A549 (cell line): Measurements from ENCODE around the gene OSGEP. TPM values are rescaled to one million over a fixed set of nuclear protein-coding genes. Genes with fewer than 3 reads are reported as not detected.

ENCODE experiments used
- ATAC-seq, 2 experiments: fragments of 200-7000 bp in 1 of 2; fragments of >200 bp in 1 of 2; cut with Nextera tagmentation in 1 of 2; cut with Tn5 transposase in 1 of 2; 3 replicates each; pipeline versions ENCODE4 v1.8.0 to v1.9.1; 2018 to 2020; ENCODE audit warnings: mild to moderate bottlenecking in 1 of 2, moderate library complexity in 1 of 2
- CTCF ChIA-PET: fragments of 300-600 bp; sonication (Branson Sonifier 250); formaldehyde crosslinking; extraction: SDS; loops from one replicate; lab custom pipeline; 2021; ENCODE audit warnings: antibody characterized with exemption, inconsistent platforms; lab: Yijun Ruan, JAX
- POLR2A ChIA-PET: fragments of 350-600 bp; formaldehyde crosslinking; extraction: SDS; loops from one replicate; lab custom pipeline; 2021; ENCODE audit warnings: antibody characterized with exemption, inconsistent platforms; lab: Yijun Ruan, JAX
- DNase-seq, 2 experiments: peaks; one replicate each; pipeline versions ENCODE4 v3.0.0 to v3.0.0-alpha.2; 2011 to 2016; ENCODE audit warnings: low read depth in 1 of 2, low spot score in 1 of 2
- FAIRE-seq: peaks from 2 replicates; lab custom pipeline; 2011; peaks lifted over from hg19 to GRCh38; lab: Jason Lieb, UNC
- H3K27ac ChIP-seq, 2 experiments: fragments of >200 bp; sonication (Bioruptor Twin); formaldehyde crosslinking; 3 replicates each; pipeline ENCODE4 v1.5.1; 2016 to 2017
- H3K4me1 ChIP-seq: fragments of >200 bp; sonication (Bioruptor Twin); formaldehyde crosslinking; 3 replicates; pipeline ENCODE4 v1.6.1; 2016
- H3K4me2 ChIP-seq: fragments of >200 bp; sonication (Bioruptor Twin); formaldehyde crosslinking; 3 replicates; pipeline ENCODE4 v1.6.1; 2016
- H3K4me3 ChIP-seq: fragments of >200 bp; sonication (Bioruptor Twin); formaldehyde crosslinking; 3 replicates; pipeline ENCODE4 v1.5.1; 2016
- H3K9me3 ChIP-seq: fragments of >200 bp; sonication (Bioruptor Twin); formaldehyde crosslinking; 3 replicates; pipeline ENCODE4 v1.6.1; 2016
- BHLHE40 ChIP-seq: IDR thresholded peaks from 2 replicates; pipeline ENCODE4 v1.6.1; 2012; ENCODE audit warnings: low read depth, low read length, inconsistent platforms
- CEBPB ChIP-seq, 2 experiments: fragments of >200 bp in 1 of 2; sonication (Bioruptor Twin) in 1 of 2; formaldehyde crosslinking in 1 of 2; IDR thresholded peaks; 2 replicates each; pipeline ENCODE4 v1.6.1; 2012 to 2016
- CHD2 ChIP-seq: fragments of 150-350 bp; IDR thresholded peaks from 2 replicates; pipeline ENCODE4 v1.6.1; 2014; ENCODE audit warnings: low read length; ENCODE audit not compliant: partially characterized antibody
- CHD4 ChIP-seq: fragments of 200-600 bp; sonication (generic); IDR thresholded peaks from 2 replicates; pipeline ENCODE4 v1.6.1; 2016; ENCODE audit warnings: antibody characterized with exemption, mild to moderate bottlenecking, borderline replicate concordance
- EHF ChIP-seq: fragments of 250-450 bp; sonication (Bioruptor Pico); IDR thresholded peaks from 2 replicates; pipeline ENCODE4 v1.5.0; 2020; ENCODE audit warnings: mild to moderate bottlenecking
- ESRRA ChIP-seq: fragments of 150-350 bp; IDR thresholded peaks from 2 replicates; pipeline ENCODE4 v1.6.1; 2014; ENCODE audit warnings: mild to moderate bottlenecking, low read length, borderline replicate concordance
- FOSB ChIP-seq: fragments of 250-450 bp; sonication (Bioruptor Pico); IDR thresholded peaks from 2 replicates; pipeline ENCODE4 v1.5.0; 2020; ENCODE audit warnings: mild to moderate bottlenecking, moderate library complexity
- GATA3 ChIP-seq: IDR thresholded peaks from 2 replicates; pipeline ENCODE4 v1.6.1; 2012; ENCODE audit warnings: borderline replicate concordance
- MAZ ChIP-seq: fragments of 150-350 bp; IDR thresholded peaks from 2 replicates; pipeline ENCODE4 v1.6.1; 2014; ENCODE audit warnings: antibody characterized with exemption, low read depth, low read length, borderline replicate concordance
- NPAS2 ChIP-seq: fragments of 250-450 bp; sonication (Bioruptor Pico); IDR thresholded peaks from 2 replicates; pipeline ENCODE4 v1.8.0; 2022; ENCODE audit warnings: mild to moderate bottlenecking, moderate library complexity, borderline replicate concordance
- RAD21 ChIP-seq, 2 experiments: fragments of >200 bp in 1 of 2; sonication (Bioruptor Twin) in 1 of 2; formaldehyde crosslinking in 1 of 2; IDR thresholded peaks in 1 of 2; conservative IDR thresholded peaks in 1 of 2; 2 replicates in 1 of 2; 3 replicates in 1 of 2; pipeline ENCODE4 v1.6.1; 2012 to 2018; ENCODE audit warnings: inconsistent platforms in 1 of 2
- WGBS: methylation state at CpG from one replicate; pipeline ENCODE4 v1.1.6; 2017; ENCODE audit errors: missing lambda C conversion rate; 5-methylcytosine and 5-hydroxymethylcytosine counted together
- polyA plus RNA-seq, 4 experiments: library from polyadenylated mRNA; depleted of rRNA in 3 of 4; stranded (reverse); fragments of >200 nt; fragmentation: RNase III in 1 of 4; extraction: RNeasy Plus Mini Kit Qiagen cat#74134 plus additional on column Dnase treatment in 1 of 4; gene quantifications; 2 replicates in 3 of 4; 3 replicates in 1 of 4; pipeline ENCODE4 v1.2.3, GENCODE V29; 2011 to 2017
- TF ChIP-seq, protein P1 (sequence below): fragments of 200-600 bp; sonication (generic); IDR thresholded peaks from 2 replicates; pipeline ENCODE4 v1.6.1; 2016; ENCODE audit warnings: antibody characterized with exemption, mild to moderate bottlenecking, moderate library complexity
- TF ChIP-seq, protein P2 (sequence below): fragments of 250-450 bp; sonication (Bioruptor Pico); IDR thresholded peaks from 2 replicates; pipeline ENCODE4 v1.5.0; 2020; ENCODE audit warnings: low read depth, mild to moderate bottlenecking, moderate library complexity
- TF ChIP-seq, protein P3 (sequence below): fragments of >200 bp; sonication (Bioruptor Twin); formaldehyde crosslinking; IDR thresholded peaks from 3 replicates; pipeline ENCODE4 v1.5.1; 2016
- TF ChIP-seq, protein P4 (sequence below): fragments of 450-650 bp; IDR thresholded peaks from 2 replicates; pipeline ENCODE4 v1.6.1; 2014; ENCODE audit warnings: antibody characterized with exemption
- TF ChIP-seq, protein P5 (sequence below): IDR thresholded peaks from 2 replicates; pipeline ENCODE4 v1.6.1; 2012; ENCODE audit warnings: low read depth, borderline replicate concordance

OSGEP gene
- polyA plus RNA-seq, 2 of the 4 experiments (the other 2 are of a cell fraction), result 30.4 to 33.2 TPM

GRCh38 chr14:20416223-20416622 lies 38.4 kb downstream of the OSGEP start (continued):
- TF ChIP-seq, protein P1, sequence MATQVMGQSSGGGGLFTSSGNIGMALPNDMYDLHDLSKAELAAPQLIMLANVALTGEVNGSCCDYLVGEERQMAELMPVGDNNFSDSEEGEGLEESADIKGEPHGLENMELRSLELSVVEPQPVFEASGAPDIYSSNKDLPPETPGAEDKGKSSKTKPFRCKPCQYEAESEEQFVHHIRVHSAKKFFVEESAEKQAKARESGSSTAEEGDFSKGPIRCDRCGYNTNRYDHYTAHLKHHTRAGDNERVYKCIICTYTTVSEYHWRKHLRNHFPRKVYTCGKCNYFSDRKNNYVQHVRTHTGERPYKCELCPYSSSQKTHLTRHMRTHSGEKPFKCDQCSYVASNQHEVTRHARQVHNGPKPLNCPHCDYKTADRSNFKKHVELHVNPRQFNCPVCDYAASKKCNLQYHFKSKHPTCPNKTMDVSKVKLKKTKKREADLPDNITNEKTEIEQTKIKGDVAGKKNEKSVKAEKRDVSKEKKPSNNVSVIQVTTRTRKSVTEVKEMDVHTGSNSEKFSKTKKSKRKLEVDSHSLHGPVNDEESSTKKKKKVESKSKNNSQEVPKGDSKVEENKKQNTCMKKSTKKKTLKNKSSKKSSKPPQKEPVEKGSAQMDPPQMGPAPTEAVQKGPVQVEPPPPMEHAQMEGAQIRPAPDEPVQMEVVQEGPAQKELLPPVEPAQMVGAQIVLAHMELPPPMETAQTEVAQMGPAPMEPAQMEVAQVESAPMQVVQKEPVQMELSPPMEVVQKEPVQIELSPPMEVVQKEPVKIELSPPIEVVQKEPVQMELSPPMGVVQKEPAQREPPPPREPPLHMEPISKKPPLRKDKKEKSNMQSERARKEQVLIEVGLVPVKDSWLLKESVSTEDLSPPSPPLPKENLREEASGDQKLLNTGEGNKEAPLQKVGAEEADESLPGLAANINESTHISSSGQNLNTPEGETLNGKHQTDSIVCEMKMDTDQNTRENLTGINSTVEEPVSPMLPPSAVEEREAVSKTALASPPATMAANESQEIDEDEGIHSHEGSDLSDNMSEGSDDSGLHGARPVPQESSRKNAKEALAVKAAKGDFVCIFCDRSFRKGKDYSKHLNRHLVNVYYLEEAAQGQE, result no peak

DNA sequence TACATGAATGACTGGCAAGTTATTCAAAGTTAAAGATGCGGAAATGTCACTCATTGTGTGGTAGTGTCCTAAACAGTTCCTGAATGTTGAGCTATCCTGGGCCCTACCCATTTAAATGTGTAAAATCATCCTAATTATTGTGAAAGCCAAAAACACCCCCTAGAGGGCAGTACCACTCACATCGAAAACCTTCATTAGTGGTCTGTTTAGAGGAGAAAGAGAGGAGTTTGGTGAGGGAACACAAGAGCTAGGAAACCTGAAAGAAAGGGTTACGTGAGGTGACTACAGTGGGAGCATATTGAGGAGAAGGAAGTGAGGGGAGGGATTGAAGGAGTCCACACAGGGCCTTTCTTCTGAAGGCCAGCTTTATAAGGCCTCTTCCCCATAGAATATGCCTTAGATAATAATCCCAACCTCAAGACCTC lies 38.8 kb downstream of the OSGEP start:
- TF ChIP-seq MAZ (no peak), RAD21 (conservative IDR thresholded peaks at IDR 0.05 in 1 of 2, IDR thresholded peaks at IDR 0.05 in 1 of 2) (peak; percentile 38 to 45; a peak in 4 of 5 replicates), EHF (CRISPR knock-in tag) (no peak), FOSB (CRISPR knock-in tag) (no peak), CHD4 (no peak), BHLHE40 (no peak), CHD2 (no peak), GATA3 (no peak)
- TF ChIP-seq, protein P2, sequence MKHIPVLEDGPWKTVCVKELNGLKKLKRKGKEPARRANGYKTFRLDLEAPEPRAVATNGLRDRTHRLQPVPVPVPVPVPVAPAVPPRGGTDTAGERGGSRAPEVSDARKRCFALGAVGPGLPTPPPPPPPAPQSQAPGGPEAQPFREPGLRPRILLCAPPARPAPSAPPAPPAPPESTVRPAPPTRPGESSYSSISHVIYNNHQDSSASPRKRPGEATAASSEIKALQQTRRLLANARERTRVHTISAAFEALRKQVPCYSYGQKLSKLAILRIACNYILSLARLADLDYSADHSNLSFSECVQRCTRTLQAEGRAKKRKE (CRISPR knock-in tag), result no peak
- TF ChIP-seq, protein P3, sequence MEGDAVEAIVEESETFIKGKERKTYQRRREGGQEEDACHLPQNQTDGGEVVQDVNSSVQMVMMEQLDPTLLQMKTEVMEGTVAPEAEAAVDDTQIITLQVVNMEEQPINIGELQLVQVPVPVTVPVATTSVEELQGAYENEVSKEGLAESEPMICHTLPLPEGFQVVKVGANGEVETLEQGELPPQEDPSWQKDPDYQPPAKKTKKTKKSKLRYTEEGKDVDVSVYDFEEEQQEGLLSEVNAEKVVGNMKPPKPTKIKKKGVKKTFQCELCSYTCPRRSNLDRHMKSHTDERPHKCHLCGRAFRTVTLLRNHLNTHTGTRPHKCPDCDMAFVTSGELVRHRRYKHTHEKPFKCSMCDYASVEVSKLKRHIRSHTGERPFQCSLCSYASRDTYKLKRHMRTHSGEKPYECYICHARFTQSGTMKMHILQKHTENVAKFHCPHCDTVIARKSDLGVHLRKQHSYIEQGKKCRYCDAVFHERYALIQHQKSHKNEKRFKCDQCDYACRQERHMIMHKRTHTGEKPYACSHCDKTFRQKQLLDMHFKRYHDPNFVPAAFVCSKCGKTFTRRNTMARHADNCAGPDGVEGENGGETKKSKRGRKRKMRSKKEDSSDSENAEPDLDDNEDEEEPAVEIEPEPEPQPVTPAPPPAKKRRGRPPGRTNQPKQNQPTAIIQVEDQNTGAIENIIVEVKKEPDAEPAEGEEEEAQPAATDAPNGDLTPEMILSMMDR, result peak; percentile 54
- TF ChIP-seq, all 56 proteins: peak for 2
- FAIRE-seq (no peak), DNase-seq (peak; percentile 44 to 67), ATAC-seq (peak; percentile 20 to 34; a peak in 3 of 6 replicates)
- Histone ChIP-seq H3K4me1 (peaks cover 23% of the 10 kb centered on the region), H3K27ac (no peak overlapping the region), H3K4me2 (no peak overlapping the region), H3K4me3 (no peak overlapping the region), H3K9me3 (no peaks in the 10 kb centered on the region)
- 52% methylated on average over 3 of the region's 3 CpGs for WGBS
- POLR2A ChIA-PET, result interaction anchor here (0.6 to 1.3 kb wide), 3 partner anchors 39 to 704 kb away, joined by 3 to 8 read pairs (median 6); partner anchors contain the start of genes APEX1 and OSGEP
- CTCF ChIA-PET, result interaction anchor here (0.7 to 3.1 kb wide), 24 partner anchors 9 to 275 kb away, joined by 3 to 31 read pairs (median 4); partner anchors contain the start of genes KLHL33, PIP4P1 and PNP

- ATAC-seq (peak; percentile 9 to 16; a peak in 2 of 6 replicates), FAIRE-seq (no peak), DNase-seq (no peak)
- CTCF ChIA-PET, result interaction anchor here (0.6 to 3.1 kb wide), 10 partner anchors 9 to 299 kb away, joined by 3 to 31 read pairs (median 4); partner anchors contain the start of gene APEX1
- POLR2A ChIA-PET, result interaction anchor here (0.6 to 3.0 kb wide), 9 partner anchors 9 to 268 kb away, joined by 3 to 20 read pairs (median 5); partner anchors contain the start of genes APEX1, OSGEP, PARP2 and PIP4P1
- H3K4me1 ChIP-seq, result peaks cover 21% of the 10 kb centered on the region
- no peaks in the 10 kb centered on the region for H3K9me3 ChIP-seq
- TF ChIP-seq BHLHE40 (no peak), ESRRA (no peak), CEBPB (IDR thresholded peaks at IDR 0.05) (no peak), NPAS2 (CRISPR knock-in tag) (no peak)
- TF ChIP-seq, protein P4, sequence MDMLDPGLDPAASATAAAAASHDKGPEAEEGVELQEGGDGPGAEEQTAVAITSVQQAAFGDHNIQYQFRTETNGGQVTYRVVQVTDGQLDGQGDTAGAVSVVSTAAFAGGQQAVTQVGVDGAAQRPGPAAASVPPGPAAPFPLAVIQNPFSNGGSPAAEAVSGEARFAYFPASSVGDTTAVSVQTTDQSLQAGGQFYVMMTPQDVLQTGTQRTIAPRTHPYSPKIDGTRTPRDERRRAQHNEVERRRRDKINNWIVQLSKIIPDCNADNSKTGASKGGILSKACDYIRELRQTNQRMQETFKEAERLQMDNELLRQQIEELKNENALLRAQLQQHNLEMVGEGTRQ, result no peak
- TF ChIP-seq, protein P5, sequence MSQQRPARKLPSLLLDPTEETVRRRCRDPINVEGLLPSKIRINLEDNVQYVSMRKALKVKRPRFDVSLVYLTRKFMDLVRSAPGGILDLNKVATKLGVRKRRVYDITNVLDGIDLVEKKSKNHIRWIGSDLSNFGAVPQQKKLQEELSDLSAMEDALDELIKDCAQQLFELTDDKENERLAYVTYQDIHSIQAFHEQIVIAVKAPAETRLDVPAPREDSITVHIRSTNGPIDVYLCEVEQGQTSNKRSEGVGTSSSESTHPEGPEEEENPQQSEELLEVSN, result no peak
- H3K27ac ChIP-seq, result peak overlapping the region; percentile 95 to 96
- WGBS, result 26% methylated on average over 9 of the region's 9 CpGs
- H3K4me2 ChIP-seq, result peak overlapping the region; percentile 77
- H3K4me3 ChIP-seq, result peak overlapping the region; percentile 61
Observed at GRCh38 chr14:20413744-20414082, 40.9 kb downstream of the OSGEP start.
